ENCODE data around the gene DDX19B.

DNA sequence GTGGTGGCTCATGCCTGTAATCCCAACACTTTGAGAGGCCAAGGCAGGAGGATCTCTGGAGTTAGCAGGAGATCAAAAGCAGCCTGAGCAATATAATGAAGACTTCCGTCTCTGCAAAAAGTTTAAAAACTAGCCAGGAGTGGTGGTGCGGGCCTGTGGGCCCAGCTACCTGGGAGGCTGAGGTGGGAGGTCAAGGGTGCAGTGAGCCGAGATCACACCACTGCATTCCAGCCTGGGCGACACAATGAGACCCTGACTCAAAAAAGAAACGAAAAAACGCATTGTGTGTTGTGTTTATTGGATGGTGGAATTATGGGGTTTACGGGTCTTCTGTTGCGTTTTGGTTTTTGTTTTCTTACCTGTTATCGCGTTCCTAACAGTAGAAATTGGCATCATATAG, 46.9 kb downstream of the DDX19B start:
- TF ChIP-seq, protein P1, sequence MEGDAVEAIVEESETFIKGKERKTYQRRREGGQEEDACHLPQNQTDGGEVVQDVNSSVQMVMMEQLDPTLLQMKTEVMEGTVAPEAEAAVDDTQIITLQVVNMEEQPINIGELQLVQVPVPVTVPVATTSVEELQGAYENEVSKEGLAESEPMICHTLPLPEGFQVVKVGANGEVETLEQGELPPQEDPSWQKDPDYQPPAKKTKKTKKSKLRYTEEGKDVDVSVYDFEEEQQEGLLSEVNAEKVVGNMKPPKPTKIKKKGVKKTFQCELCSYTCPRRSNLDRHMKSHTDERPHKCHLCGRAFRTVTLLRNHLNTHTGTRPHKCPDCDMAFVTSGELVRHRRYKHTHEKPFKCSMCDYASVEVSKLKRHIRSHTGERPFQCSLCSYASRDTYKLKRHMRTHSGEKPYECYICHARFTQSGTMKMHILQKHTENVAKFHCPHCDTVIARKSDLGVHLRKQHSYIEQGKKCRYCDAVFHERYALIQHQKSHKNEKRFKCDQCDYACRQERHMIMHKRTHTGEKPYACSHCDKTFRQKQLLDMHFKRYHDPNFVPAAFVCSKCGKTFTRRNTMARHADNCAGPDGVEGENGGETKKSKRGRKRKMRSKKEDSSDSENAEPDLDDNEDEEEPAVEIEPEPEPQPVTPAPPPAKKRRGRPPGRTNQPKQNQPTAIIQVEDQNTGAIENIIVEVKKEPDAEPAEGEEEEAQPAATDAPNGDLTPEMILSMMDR (IDR thresholded peaks at IDR 0.05) = no peak
- no peak for TF ChIP-seq POLR2A (IDR thresholded peaks at IDR 0.05)

Measured in adrenal gland (tissue), 5 donors.